ENCODE results near the gene TEAD4.

The TEAD4 gene

GRCh38 chr12:3083241-3083920 lies 124.2 kb downstream of the TEAD4 start:
- Histone ChIP-seq H3K36me3 (ENCODE audit: insufficient read depth, low read length) (no peaks in the 10 kb centered on the region), H3K4me2 (ENCODE audit: insufficient read depth, low read length) (no peak overlapping the region), H3K27me3 (ENCODE audit: insufficient read depth, low read length, poor library complexity) (peaks cover 2% of the 10 kb centered on the region), H3K27ac (ENCODE audit: low read length) (no peak overlapping the region), H4K20me1 (ENCODE audit: insufficient read depth, low read length) (0 out of 2 replicates have a peak, but pooled peaks cover 1% of the 10 kb centered on the region), H2AFZ (ENCODE audit: low read depth, low read length) (peak overlapping the region; percentile 64), H3K79me2 (ENCODE audit: insufficient read depth, low read length) (no peaks in the 10 kb centered on the region), H3K4me1 (ENCODE audit: insufficient read depth, low read length) (0 out of 2 replicates have a peak, but pooled peaks cover 3% of the 10 kb centered on the region), H3K4me3 (ENCODE audit: low read depth in 1 of 2, low read length in 2 of 2) (no peak overlapping the region), H3K9me3 (ENCODE audit: insufficient read depth, low read length, severe bottlenecking) (no peaks in the 10 kb centered on the region), H3K9ac (ENCODE audit: low read depth, low read length) (no peak overlapping the region)
- TF ChIP-seq EZH2 (IDR thresholded peaks at IDR 0.05; ENCODE audit: borderline replicate concordance, low read depth, low read length, severe bottlenecking): no peak
- TF ChIP-seq CTCF (IDR thresholded peaks at IDR 0.05; ENCODE audit: borderline replicate concordance, extremely low read depth, low read length, poor library complexity, severe bottlenecking): no peak
- ATAC-seq (ENCODE audit: insufficient read depth, low read depth): no peak
- DNase-seq: no peak

- no peaks in the 10 kb centered on the region for H3K79me2 ChIP-seq (ENCODE audit: insufficient read depth, low read length)
- TF ChIP-seq EZH2 (IDR thresholded peaks at IDR 0.05; ENCODE audit: borderline replicate concordance, low read depth, low read length, severe bottlenecking) (no peak), CTCF (IDR thresholded peaks at IDR 0.05; ENCODE audit: borderline replicate concordance, extremely low read depth, low read length, poor library complexity, severe bottlenecking) (no peak)
- H3K4me2 ChIP-seq (ENCODE audit: insufficient read depth, low read length): no peak overlapping the region
- no peaks in the 10 kb centered on the region for H3K27me3 ChIP-seq (ENCODE audit: insufficient read depth, low read length, poor library complexity)
- peak overlapping the region; percentile 64; the same call in 1 of the 2 replicates for H2AFZ ChIP-seq (ENCODE audit: low read depth, low read length)
- no peak; the same call in 2 of the 3 replicates for ATAC-seq (ENCODE audit: insufficient read depth, low read depth)
- H3K36me3 ChIP-seq (ENCODE audit: insufficient read depth, low read length): no peaks in the 10 kb centered on the region
- no peaks in the 10 kb centered on the region for H4K20me1 ChIP-seq (ENCODE audit: insufficient read depth, low read length)
- 0 out of 2 replicates have a peak, but pooled peaks cover 3% of the 10 kb centered on the region for H3K4me1 ChIP-seq (ENCODE audit: insufficient read depth, low read length)
- no peak overlapping the region for H3K9ac ChIP-seq (ENCODE audit: low read depth, low read length)
- no peak for DNase-seq
- no peaks in the 10 kb centered on the region for H3K9me3 ChIP-seq (ENCODE audit: insufficient read depth, low read length, severe bottlenecking)
- no peak overlapping the region for H3K27ac ChIP-seq (ENCODE audit: low read length)
- H3K4me3 ChIP-seq (ENCODE audit: low read depth in 1 of 2, low read length in 2 of 2): no peak overlapping the region
Observed at GRCh38 chr12:3083921-3084347, 124.7 kb downstream of the TEAD4 start.

DNA sequence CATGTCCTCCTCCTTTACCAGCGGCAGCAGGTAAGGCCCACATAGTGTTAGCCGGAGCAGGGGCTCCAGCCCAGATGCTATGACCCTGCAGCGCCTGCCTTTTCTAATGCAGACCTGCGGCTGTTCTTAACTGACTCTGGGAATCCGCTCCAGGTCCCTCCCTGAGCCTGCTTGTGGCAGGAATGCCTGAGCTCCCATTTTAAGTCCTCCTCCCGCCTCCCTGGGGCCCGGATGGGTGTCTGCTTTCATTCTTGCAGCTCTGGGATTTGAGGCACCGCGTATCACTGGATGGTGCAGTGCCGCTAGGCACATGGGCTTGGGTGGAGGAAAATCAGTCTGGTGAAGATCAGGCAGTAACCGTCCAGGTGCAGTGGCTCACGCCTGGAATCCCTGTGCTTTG lies 125.5 kb downstream of the TEAD4 start:
- Histone ChIP-seq H3K4me3 (ENCODE audit: low read depth in 1 of 2, low read length in 2 of 2) (no peak overlapping the region), H2AFZ (ENCODE audit: low read depth, low read length) (no peak overlapping the region), H3K79me2 (ENCODE audit: insufficient read depth, low read length) (no peaks in the 10 kb centered on the region), H3K27me3 (ENCODE audit: insufficient read depth, low read length, poor library complexity) (no peaks in the 10 kb centered on the region), H3K9ac (ENCODE audit: low read depth, low read length) (no peak overlapping the region), H3K4me2 (ENCODE audit: insufficient read depth, low read length) (no peak overlapping the region), H4K20me1 (ENCODE audit: insufficient read depth, low read length) (no peaks in the 10 kb centered on the region), H3K36me3 (ENCODE audit: insufficient read depth, low read length) (no peaks in the 10 kb centered on the region), H3K9me3 (ENCODE audit: insufficient read depth, low read length, severe bottlenecking) (no peaks in the 10 kb centered on the region), H3K27ac (ENCODE audit: low read length) (no peak overlapping the region), H3K4me1 (ENCODE audit: insufficient read depth, low read length) (0 out of 2 replicates have a peak, but pooled peaks cover 3% of the 10 kb centered on the region)
- DNase-seq (no peak), ATAC-seq (ENCODE audit: insufficient read depth, low read depth) (no peak)
- TF ChIP-seq EZH2 (IDR thresholded peaks at IDR 0.05; ENCODE audit: borderline replicate concordance, low read depth, low read length, severe bottlenecking) (no peak), CTCF (IDR thresholded peaks at IDR 0.05; ENCODE audit: borderline replicate concordance, extremely low read depth, low read length, poor library complexity, severe bottlenecking) (no peak)
